ENCODE results near the gene CCDC197. TPM values are rescaled to one million over a fixed set of nuclear protein-coding genes. Genes with fewer than 3 reads are reported as not detected.

The CCDC197 gene
- polyA plus RNA-seq, 1 donor, result not detected

DNA sequence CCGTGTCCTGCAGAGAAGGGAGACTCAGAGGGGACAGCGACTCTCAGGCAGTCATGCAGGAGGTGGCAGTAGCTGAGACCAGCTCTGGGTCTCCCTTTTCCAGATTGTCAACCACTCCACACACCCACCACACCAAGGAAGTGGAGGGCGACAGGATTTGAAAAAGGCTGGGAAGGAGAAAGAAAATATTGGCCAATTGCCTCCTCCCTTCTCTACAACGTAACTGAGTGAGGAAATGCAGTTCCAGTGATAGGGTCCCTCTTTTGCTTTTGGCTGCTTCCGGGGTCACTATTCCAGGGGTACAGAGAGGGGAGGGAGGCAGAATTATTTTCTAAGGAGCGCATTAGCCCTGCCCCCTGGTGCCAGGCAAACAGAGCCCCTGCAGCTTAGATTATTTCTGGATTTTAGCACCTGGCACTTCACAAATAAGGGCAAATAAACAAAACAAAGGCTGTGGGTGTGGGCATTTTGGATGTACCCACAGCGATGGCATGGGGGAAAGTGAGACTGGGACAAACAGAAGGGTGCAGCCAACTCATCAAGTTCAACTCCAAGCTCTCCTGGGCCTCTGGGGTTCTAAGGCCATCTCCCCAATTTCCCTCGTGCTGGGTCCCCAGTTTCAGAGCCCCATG lies 41.1 kb upstream of the CCDC197 start:
- Histone ChIP-seq H3K9me3 (ENCODE audit: control insufficient read depth, low read depth, low read length) (no peaks in the 10 kb centered on the region), H3K4me1 (ENCODE audit: control insufficient read depth, insufficient read depth, low read length) (peaks cover 61% of the 10 kb centered on the region), H3K4me3 (ENCODE audit: low read length) (no peak overlapping the region), H3K36me3 (ENCODE audit: control insufficient read depth, insufficient read depth, low read length) (no peaks in the 10 kb centered on the region), H3K27me3 (ENCODE audit: control insufficient read depth, insufficient read depth, low read length) (no peaks in the 10 kb centered on the region), H3K27ac (ENCODE audit: low read length) (peak overlapping the region; percentile 30)
- no peak for DNase-seq
- WGBS (ENCODE audit: insufficient coverage, low lambda C conversion rate), result no CpG with 5 or more reads among the region's 8 CpGs

GRCh38 chr14:93956514-93957332 lies 40.4 kb upstream of the CCDC197 start:
- no peak overlapping the region for H3K4me3 ChIP-seq (ENCODE audit: low read length)
- DNase-seq, result peak in 1 of 2 donors; percentile 65
- 60% methylated on average over 1 of the region's 14 CpGs for WGBS (ENCODE audit: insufficient coverage, low lambda C conversion rate)
- H3K36me3 ChIP-seq (ENCODE audit: control insufficient read depth, insufficient read depth, low read length), result no peaks in the 10 kb centered on the region
- no peaks in the 10 kb centered on the region for H3K9me3 ChIP-seq (ENCODE audit: control insufficient read depth, low read depth, low read length)
- peaks cover 61% of the 10 kb centered on the region for H3K4me1 ChIP-seq (ENCODE audit: control insufficient read depth, insufficient read depth, low read length)
- no peaks in the 10 kb centered on the region for H3K27me3 ChIP-seq (ENCODE audit: control insufficient read depth, insufficient read depth, low read length)
- no peak overlapping the region for H3K27ac ChIP-seq (ENCODE audit: low read length)

DNA sequence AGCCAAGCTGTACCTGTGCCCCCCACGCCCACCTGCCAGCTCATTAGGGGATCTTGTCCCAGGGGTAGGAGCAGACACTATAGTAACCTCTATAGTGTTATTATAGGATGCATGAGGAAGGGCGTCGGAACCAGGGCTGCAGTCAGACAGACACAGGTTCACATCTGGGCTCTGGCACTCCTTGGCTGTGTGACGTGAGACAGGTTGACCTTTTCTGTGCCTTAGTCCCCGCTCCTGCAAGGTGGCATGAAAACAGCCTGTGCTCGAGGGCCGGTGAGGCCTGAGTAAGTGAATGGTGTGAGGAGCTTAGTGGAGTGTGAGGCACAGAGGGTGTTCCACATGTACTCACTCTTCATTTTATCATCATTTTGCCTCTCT lies 39.8 kb upstream of the CCDC197 start:
- H3K27ac ChIP-seq (ENCODE audit: low read length), result no peak overlapping the region
- no peaks in the 10 kb centered on the region for H3K9me3 ChIP-seq (ENCODE audit: control insufficient read depth, low read depth, low read length)
- no peaks in the 10 kb centered on the region for H3K36me3 ChIP-seq (ENCODE audit: control insufficient read depth, insufficient read depth, low read length)
- no peak for DNase-seq
- no CpG with 5 or more reads among the region's 7 CpGs for WGBS (ENCODE audit: insufficient coverage, low lambda C conversion rate)
- no peak overlapping the region for H3K4me3 ChIP-seq (ENCODE audit: low read length)
- H3K4me1 ChIP-seq (ENCODE audit: control insufficient read depth, insufficient read depth, low read length), result peaks cover 61% of the 10 kb centered on the region
- H3K27me3 ChIP-seq (ENCODE audit: control insufficient read depth, insufficient read depth, low read length), result no peaks in the 10 kb centered on the region

GRCh38 chr14:93957751-93958566 lies 39.1 kb upstream of the CCDC197 start:
- DNase-seq, result no peak
- Histone ChIP-seq H3K9me3 (ENCODE audit: control insufficient read depth, low read depth, low read length) (no peaks in the 10 kb centered on the region), H3K36me3 (ENCODE audit: control insufficient read depth, insufficient read depth, low read length) (no peaks in the 10 kb centered on the region), H3K27ac (ENCODE audit: low read length) (no peak overlapping the region), H3K4me3 (ENCODE audit: low read length) (no peak overlapping the region), H3K27me3 (ENCODE audit: control insufficient read depth, insufficient read depth, low read length) (no peaks in the 10 kb centered on the region), H3K4me1 (ENCODE audit: control insufficient read depth, insufficient read depth, low read length) (peaks cover 58% of the 10 kb centered on the region)
- WGBS (ENCODE audit: insufficient coverage, low lambda C conversion rate), result no CpG with 5 or more reads among the region's 16 CpGs

GRCh38 chr14:93958567-93959238 lies 38.4 kb upstream of the CCDC197 start:
- no CpG with 5 or more reads among the region's 7 CpGs for WGBS (ENCODE audit: insufficient coverage, low lambda C conversion rate)
- Histone ChIP-seq H3K27me3 (ENCODE audit: control insufficient read depth, insufficient read depth, low read length) (no peaks in the 10 kb centered on the region), H3K36me3 (ENCODE audit: control insufficient read depth, insufficient read depth, low read length) (no peaks in the 10 kb centered on the region), H3K9me3 (ENCODE audit: control insufficient read depth, low read depth, low read length) (no peaks in the 10 kb centered on the region), H3K4me3 (ENCODE audit: low read length) (no peak overlapping the region), H3K27ac (ENCODE audit: low read length) (peak overlapping the region; percentile 75), H3K4me1 (ENCODE audit: control insufficient read depth, insufficient read depth, low read length) (peaks cover 55% of the 10 kb centered on the region)
- no peak for DNase-seq

- peak; percentile 97 to 99 for DNase-seq
- Histone ChIP-seq H3K36me3 (ENCODE audit: control insufficient read depth, insufficient read depth, low read length) (no peaks in the 10 kb centered on the region), H3K4me1 (ENCODE audit: control insufficient read depth, insufficient read depth, low read length) (peaks cover 54% of the 10 kb centered on the region), H3K27ac (ENCODE audit: low read length) (peak overlapping the region; percentile 79), H3K9me3 (ENCODE audit: control insufficient read depth, low read depth, low read length) (no peaks in the 10 kb centered on the region), H3K27me3 (ENCODE audit: control insufficient read depth, insufficient read depth, low read length) (no peaks in the 10 kb centered on the region), H3K4me3 (ENCODE audit: low read length) (no peak overlapping the region)
- WGBS (ENCODE audit: insufficient coverage, low lambda C conversion rate), result 20% methylated on average over 1 of the region's 23 CpGs
Observed at GRCh38 chr14:93959239-93960107, 37.6 kb upstream of the CCDC197 start.

GRCh38 chr14:93960108-93960475 lies 37.0 kb upstream of the CCDC197 start:
- no peaks in the 10 kb centered on the region for H3K36me3 ChIP-seq (ENCODE audit: control insufficient read depth, insufficient read depth, low read length)
- H3K4me1 ChIP-seq (ENCODE audit: control insufficient read depth, insufficient read depth, low read length), result peaks cover 54% of the 10 kb centered on the region
- no peaks in the 10 kb centered on the region for H3K27me3 ChIP-seq (ENCODE audit: control insufficient read depth, insufficient read depth, low read length)
- H3K4me3 ChIP-seq (ENCODE audit: low read length), result no peak overlapping the region
- H3K27ac ChIP-seq (ENCODE audit: low read length), result peak overlapping the region; percentile 79
- DNase-seq, result peak in 1 of 2 donors; percentile 52
- H3K9me3 ChIP-seq (ENCODE audit: control insufficient read depth, low read depth, low read length), result no peaks in the 10 kb centered on the region

- Histone ChIP-seq H3K4me3 (ENCODE audit: low read length) (no peak overlapping the region), H3K27me3 (ENCODE audit: control insufficient read depth, insufficient read depth, low read length) (no peaks in the 10 kb centered on the region), H3K9me3 (ENCODE audit: control insufficient read depth, low read depth, low read length) (no peaks in the 10 kb centered on the region), H3K27ac (ENCODE audit: low read length) (no peak overlapping the region), H3K36me3 (ENCODE audit: control insufficient read depth, insufficient read depth, low read length) (no peaks in the 10 kb centered on the region), H3K4me1 (ENCODE audit: control insufficient read depth, insufficient read depth, low read length) (peaks cover 47% of the 10 kb centered on the region)
- no CpG with 5 or more reads among the region's 3 CpGs for WGBS (ENCODE audit: insufficient coverage, low lambda C conversion rate)
- DNase-seq, result no peak
Observed at GRCh38 chr14:93960774-93961438, 36.2 kb upstream of the CCDC197 start.

- no peaks in the 10 kb centered on the region for H3K9me3 ChIP-seq (ENCODE audit: control insufficient read depth, low read depth, low read length)
- no CpG with 5 or more reads among the region's 8 CpGs for WGBS (ENCODE audit: insufficient coverage, low lambda C conversion rate)
- no peak overlapping the region for H3K27ac ChIP-seq (ENCODE audit: low read length)
Observed at GRCh38 chr14:93961620-93962019, 35.5 kb upstream of the CCDC197 start.

More at GRCh38 chr14:93961620-93962019, 35.5 kb upstream of the CCDC197 start:
- Histone ChIP-seq H3K4me3 (ENCODE audit: low read length) (no peak overlapping the region), H3K36me3 (ENCODE audit: control insufficient read depth, insufficient read depth, low read length) (no peaks in the 10 kb centered on the region), H3K4me1 (ENCODE audit: control insufficient read depth, insufficient read depth, low read length) (peaks cover 39% of the 10 kb centered on the region), H3K27me3 (ENCODE audit: control insufficient read depth, insufficient read depth, low read length) (no peaks in the 10 kb centered on the region)
- no peak for DNase-seq
